AG09319 (cell line): ENCODE data around the gene CC2D2A.
"Not testable (repeated sequence)": the region's sequence is repeated elsewhere in the genome, so short reads cannot be mapped to it uniquely, and the experiment has no call there.

Experiments
- DNase-seq: peaks from one replicate; pipeline ENCODE4 v3.0.0-alpha.2; 2010; ENCODE audit warnings: low read depth; ENCODE audit errors: extremely low read depth
- CTCF ChIP-seq: IDR thresholded peaks from 2 replicates; pipeline ENCODE4 v1.5.1; 2011; ENCODE audit warnings: low read depth, mild to moderate bottlenecking, inconsistent platforms, low read length, moderate library complexity

CC2D2A gene

DNA sequence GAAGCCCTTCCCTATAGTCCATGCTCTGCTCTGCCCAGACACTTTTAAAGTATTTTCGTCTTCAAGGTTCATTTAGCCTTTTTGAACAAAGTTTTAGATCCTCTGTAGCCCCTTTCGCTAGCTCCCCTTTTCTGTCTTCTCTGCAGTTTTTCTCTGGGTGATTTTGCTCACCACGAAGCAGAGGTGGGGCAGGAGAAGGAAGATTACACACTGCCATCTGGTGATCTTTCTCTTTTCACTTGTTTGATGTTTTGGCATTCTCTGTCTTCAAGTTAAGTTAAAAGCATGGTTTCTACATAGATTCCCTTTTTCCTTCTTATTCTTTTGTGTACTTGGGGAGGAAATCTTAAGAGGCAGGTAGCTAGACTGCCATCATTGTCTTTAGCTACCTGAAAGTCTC lies 43.9 kb downstream of the CC2D2A start:
- peak; percentile 23; the same call in 1 of the 2 replicates for TF ChIP-seq CTCF
- DNase-seq = no peak

GRCh38 chr4:15515106-15515505 lies 45.4 kb downstream of the CC2D2A start:
- TF ChIP-seq CTCF = no peak
- no peak for DNase-seq

DNA sequence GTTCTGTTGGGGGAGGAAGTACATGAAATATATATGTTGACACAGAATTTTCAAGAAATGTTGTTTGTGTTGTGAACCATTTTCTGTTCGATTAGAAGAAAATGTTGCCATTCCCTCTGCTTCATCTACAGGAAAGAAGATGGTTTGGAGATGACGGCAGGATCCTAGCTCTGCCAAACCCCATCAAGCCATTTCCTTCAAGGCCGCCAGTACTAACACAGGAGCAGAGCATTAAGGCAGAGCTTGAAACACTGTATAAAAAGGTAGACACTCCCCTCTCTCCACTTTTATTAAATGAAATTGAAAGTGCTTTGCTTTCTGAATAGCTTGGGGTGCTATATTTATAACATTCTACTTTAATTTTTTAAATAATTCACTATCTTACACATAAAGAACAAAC lies 46.8 kb downstream of the CC2D2A start:
- no peak for DNase-seq
- no peak for TF ChIP-seq CTCF

- not testable (repeated sequence) for DNase-seq
These were observed 48.0 kb downstream of the CC2D2A start for GRCh38 chr4:15517681-15518080.

- no peak for TF ChIP-seq CTCF
- peak; percentile 16 for DNase-seq
These were observed 51.9 kb downstream of the CC2D2A start for GRCh38 chr4:15521442-15522039.

DNA sequence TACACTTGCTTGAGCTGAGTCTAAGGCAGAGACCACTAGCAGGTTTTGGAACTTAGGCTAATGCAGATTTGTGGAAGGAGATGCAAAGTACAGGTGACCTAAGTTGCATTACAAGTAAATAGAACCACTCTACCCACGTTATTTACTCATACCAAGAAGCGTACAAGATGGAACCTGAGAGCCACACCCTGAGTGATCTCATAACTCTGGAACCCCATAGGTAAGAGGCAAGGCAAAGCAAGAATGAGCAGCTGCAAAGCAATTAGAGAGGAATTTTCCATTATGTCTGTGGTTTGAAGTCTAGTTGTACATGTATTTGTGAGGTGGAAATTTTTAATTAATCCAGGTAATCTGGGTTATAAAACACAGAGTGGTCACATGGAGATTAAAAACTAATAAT lies 55.4 kb downstream of the CC2D2A start:
- no peak for TF ChIP-seq CTCF
- no peak for DNase-seq

GRCh38 chr4:15526924-15527592 lies 57.4 kb downstream of the CC2D2A start:
- DNase-seq = no peak

More at GRCh38 chr4:15526924-15527592, 57.4 kb downstream of the CC2D2A start:
- TF ChIP-seq CTCF = no peak
